Choroid plexus epithelial cell (primary cell): ENCODE data around the gene ANAPC13.
A peak's percentile ranks its signal among the peaks of the same experiment; 100 is the strongest.

Source experiments
- DNase-seq: peaks from one replicate; pipeline ENCODE4 v3.0.0-alpha.2; 2010; ENCODE audit warnings: low read depth
- H3K4me3 ChIP-seq: 2 replicates; pipeline ENCODE4 v1.5.1; 2011; ENCODE audit warnings: low read depth, mild to moderate bottlenecking, control low read depth, low read length, moderate library complexity
- CTCF ChIP-seq: conservative IDR thresholded peaks from 2 replicates; pipeline ENCODE4 v1.5.1; 2011; ENCODE audit warnings: low read depth, mild to moderate bottlenecking, control low read depth, inconsistent platforms, low read length, moderate library complexity

The ANAPC13 gene

GRCh38 chr3:134503266-134503665 is 17.5 kb upstream of the ANAPC13 start:
- DNase-seq, result no peak
- no peak overlapping the region for H3K4me3 ChIP-seq
- TF ChIP-seq CTCF, result no peak

GRCh38 chr3:134496471-134497071 is 10.8 kb upstream of the ANAPC13 start:
- H3K4me3 ChIP-seq, result no peak overlapping the region
- DNase-seq, result peak; percentile 23
- no peak for TF ChIP-seq CTCF

GRCh38 chr3:134495980-134496379 is 10.2 kb upstream of the ANAPC13 start:
- H3K4me3 ChIP-seq, result no peak overlapping the region
- TF ChIP-seq CTCF, result no peak
- DNase-seq, result no peak

GRCh38 chr3:134494495-134494894 is 8.7 kb upstream of the ANAPC13 start:
- no peak overlapping the region for H3K4me3 ChIP-seq
- DNase-seq, result no peak
- no peak for TF ChIP-seq CTCF

GRCh38 chr3:134487406-134487805 is 1.6 kb upstream of the ANAPC13 start:
- no peak for TF ChIP-seq CTCF
- H3K4me3 ChIP-seq, result no peak overlapping the region
- no peak for DNase-seq

- peak; percentile 36 for DNase-seq
Observed at GRCh38 chr3:134486577-134487041, 824 bp upstream of the ANAPC13 start.

More at GRCh38 chr3:134486577-134487041, 824 bp upstream of the ANAPC13 start:
- peak overlapping the region; percentile 88 for H3K4me3 ChIP-seq
- no peak for TF ChIP-seq CTCF
